ELR (cell line): ENCODE measurements around the gene ATL3.
A peak's percentile ranks its signal among the peaks of the same experiment; 100 is the strongest.
"Not testable (repeated sequence)": the region's sequence is repeated elsewhere in the genome, so short reads cannot be mapped to it uniquely, and the experiment has no call there.

Experiments
- DNase-seq: peaks from one replicate; pipeline ENCODE4 v3.0.0-alpha.2; 2015; ENCODE audit warnings: low read depth

ATL3 gene

GRCh38 chr11:63621071-63621470 is 50.1 kb downstream of the ATL3 start:
- no peak for DNase-seq

DNA sequence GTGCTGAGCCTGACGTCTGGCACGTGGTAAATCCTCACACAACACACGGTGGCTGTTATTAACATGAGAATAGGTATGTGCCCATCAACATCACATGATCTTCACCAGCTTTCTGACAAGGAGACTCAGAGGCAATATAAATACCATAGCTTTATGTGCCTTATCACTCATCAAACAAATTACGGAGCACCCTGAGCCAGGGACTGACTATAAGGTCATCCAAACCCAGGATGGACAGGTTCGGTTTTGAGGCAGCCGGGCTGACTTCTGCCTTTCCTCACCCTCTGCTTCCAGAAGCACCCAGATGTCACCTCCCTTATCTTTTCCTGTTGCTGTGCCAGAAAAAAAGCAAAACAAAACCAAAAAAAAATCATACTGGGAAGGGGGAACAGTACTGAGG is 51.2 kb downstream of the ATL3 start:
- DNase-seq: no peak

- not testable (repeated sequence) for DNase-seq
Observed at GRCh38 chr11:63617686-63618085, 53.5 kb downstream of the ATL3 start.

GRCh38 chr11:63616953-63617352 is 54.2 kb downstream of the ATL3 start:
- no peak for DNase-seq

GRCh38 chr11:63614136-63614671 is 57.0 kb downstream of the ATL3 start, which contains the start of gene PLAAT3:
PLAAT3 (minus strand) TSS chr11:63614433; CDS start chr11:63614014, 419 bp downstream.
- DNase-seq: peak; percentile 76

DNA sequence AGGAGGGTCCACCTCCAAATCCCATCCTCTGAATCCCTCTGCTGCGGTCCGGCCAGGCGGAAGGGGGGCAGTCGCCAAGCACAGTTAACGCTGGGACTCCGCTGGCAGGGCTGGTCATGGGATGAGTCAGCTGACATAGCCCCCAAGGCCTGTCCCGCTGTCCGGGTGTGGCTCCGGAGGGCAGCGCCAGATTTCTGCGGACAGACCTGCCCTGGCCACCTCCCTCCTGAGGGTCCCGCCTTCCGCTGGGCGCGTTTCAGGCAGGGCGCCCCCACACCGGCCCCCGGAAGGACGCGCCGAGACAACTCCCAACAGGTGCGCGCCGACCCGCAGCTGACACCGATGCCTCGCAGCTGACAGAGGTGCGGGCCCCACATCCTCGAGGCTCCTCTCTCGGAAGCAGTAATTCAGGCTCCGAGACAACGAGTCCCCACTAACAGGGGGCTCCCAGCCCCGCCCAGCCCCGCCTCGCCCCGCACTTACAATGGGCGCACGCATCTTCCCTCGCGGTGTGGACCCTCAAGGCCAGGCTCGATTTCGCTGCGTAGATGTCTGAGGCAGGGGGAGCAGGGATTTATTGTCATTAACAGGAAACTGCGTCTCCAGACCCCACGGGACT is 57.5 kb downstream of the ATL3 start:
- DNase-seq: peak; percentile 60

DNA sequence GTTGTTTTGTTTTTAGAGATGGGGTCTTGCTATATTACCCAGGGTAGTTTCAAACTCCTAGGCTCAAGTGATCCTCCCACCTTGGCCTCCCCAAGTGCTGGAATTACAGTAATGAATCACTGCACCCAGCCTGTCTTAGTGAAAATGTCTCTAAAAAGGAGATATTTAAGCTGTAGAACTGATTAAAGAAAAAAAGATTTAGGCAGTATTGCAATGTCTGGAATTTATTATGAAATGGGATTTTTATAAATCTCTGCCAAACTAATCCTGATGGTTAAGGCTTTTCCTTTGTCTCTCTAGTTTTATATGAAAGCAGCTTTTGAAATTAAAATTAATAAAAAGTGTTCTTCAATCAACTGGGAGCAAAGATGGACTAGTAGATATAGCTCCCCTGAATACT is 59.0 kb downstream of the ATL3 start:
- DNase-seq: no peak

DNA sequence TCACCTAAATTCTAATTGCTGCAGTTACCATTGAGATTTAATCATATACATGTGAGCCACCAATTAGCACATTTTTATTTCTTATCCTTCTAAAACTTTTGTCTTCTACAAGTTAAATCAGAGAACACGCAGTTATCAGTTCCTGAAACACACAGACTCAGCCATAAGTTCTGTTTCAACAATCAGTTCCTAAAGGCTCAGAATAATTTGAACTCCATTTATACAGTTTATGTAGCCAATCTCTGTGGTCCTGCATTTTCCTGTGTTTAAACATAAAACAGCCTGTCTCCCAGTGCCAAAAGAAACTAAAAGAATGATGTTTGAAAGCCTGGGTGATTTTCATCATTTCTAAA is 59.8 kb downstream of the ATL3 start:
- no peak for DNase-seq

DNA sequence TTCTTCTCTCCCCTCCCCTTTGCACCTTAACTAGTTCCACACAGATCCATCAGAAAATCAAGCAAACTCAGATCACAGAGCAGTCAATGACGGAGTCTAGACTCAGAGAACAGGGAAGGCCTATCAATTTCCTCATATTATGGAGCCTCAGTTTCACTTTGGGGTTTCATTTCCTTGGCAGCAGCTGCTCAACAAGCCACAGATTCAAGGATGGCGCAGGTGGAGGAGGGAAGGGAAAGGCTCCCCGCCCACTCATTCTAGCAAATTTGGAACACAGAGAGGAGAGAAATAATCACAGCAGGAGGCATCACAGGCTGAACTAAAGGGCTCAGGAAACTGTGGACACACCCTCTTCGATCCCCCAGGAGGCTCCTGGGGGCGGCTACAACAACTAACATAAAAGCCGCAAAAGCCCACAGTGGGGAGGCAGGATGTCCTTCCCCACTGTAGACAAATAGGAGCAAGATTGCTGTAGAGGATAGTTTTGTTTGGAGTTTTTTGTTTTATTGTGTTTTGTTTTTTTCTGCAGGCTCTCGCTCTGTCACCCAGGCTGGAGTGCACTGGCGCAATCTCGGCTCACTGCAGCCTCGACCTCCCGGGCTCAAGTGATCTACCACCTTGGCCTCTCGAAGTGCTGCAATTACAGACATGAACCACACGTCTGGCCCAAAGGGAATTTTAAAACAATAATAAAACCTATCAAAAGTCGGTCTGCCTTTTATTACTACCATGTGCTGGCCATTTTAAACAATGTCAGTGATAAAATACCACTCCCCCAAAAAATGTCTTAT is 60.4 kb downstream of the ATL3 start:
- DNase-seq: no peak

DNA sequence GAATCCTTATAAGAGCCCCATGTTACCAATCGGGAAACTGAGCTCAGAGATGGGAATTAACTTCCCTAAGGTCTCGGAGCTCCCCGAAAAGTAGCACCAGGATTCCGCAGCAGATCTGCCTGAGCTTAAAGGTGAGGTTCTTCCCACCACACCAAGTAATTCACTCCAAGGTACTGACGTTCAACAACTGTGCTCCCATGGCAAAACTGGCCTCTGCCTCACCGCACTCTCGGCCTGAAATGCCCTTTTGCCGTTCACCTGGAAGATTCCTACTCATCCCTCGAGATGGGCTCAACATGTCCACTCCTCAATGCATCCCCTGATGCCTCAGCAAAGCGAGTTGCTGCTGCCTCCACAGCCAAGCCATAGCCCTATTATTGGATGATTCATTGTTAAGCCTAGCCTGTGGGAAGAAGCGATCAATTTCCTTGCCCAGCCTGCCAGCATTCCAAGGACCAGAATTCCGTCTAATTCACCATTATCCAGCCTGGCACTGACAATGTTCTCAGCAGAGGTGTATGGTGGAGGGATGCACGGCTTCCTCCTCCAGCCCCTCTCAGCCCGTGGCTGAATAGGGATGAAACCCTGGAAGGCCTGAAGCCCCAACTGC is 61.1 kb downstream of the ATL3 start:
- DNase-seq: peak; percentile 41

GRCh38 chr11:63609536-63609935 is 61.6 kb downstream of the ATL3 start:
- DNase-seq: peak; percentile 16

DNA sequence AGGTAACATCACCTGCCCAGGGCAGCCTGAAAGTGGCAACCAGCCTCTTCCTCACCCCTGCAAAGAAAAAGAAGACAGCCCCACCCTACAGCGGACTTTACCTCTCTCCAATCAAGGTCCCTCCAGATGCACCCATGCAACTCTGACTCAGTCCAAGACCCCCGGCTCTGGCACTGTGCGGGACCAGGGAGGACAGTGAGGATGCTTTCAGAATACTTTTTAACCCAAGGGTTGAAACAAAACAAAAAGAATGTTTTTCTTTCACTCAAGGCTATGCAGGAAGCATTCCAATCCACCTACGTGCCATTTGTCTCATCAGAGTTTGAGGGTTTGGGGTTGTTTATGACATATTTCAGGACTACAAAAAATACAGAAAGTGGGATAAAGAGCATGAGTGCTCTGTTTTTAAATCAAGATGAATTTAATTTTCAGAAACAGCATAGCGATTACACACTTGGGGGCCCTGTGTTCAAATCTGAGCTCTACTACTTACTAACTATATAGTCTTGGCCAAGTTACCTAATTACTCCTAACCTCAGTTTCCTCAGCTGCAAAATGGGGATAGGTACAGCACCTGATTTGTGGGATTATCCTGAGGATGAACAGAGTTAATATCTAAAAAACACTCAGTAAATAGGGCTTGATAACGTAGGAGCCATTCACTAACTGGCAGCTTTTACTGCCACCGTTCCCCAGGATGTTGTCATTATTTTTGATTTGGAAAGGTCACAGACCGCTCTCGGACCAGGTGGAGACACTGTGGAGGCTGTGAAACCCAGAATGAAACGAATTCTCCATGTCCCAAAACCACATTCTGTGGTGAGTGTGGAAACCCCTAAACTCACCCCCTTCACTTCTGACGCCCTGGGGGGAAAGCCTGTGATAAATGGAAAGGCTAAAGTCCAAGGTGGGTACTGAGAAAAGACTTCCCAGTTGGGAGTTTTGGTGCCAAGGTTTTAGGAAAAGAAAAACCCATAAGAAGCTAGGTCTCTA is 62.5 kb downstream of the ATL3 start:
- DNase-seq: peak; percentile 77

DNA sequence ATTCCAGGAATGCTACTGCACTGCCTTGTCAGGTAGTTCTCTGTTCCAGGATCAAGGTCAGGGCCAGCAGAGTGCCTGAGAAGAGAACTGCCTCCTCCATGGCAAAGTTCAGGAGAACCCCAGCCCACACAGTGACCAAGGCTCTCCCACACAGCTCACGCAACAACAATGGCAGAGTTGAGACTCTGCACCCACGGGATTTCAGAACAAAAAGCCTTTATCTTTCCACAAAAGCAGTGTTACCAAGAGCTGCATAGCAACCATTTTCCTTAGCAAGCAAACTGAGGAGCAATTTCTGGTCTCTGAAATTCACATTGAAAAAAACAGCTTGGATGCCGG is 68.0 kb downstream of the ATL3 start:
- DNase-seq: no peak

- not testable (repeated sequence) for DNase-seq
Observed at GRCh38 chr11:63602290-63603179, 68.6 kb downstream of the ATL3 start.

GRCh38 chr11:63599211-63600122 is 71.7 kb downstream of the ATL3 start:
- DNase-seq: peak; percentile 98

GRCh38 chr11:63598556-63598955 is 72.6 kb downstream of the ATL3 start:
- no peak for DNase-seq

DNA sequence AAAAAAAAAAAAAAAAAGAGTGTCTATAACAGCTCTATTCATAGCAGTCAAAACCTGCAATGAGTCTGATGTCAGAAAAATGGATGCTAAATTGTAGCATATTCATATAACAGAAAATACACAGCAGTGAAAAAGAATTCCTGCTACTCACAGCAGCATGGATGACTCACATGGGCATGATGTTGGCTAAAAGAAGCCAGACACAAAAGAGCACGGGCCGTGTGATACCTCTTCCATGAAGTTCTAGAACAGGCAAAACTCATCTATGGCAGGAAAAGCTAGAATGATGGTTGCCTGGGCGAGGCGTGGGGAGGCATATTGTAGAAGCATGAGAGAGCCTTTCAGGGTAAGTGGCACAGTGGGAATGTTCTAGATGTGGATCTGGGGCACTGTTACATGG is 75.9 kb downstream of the ATL3 start:
- DNase-seq: peak; percentile 68

DNA sequence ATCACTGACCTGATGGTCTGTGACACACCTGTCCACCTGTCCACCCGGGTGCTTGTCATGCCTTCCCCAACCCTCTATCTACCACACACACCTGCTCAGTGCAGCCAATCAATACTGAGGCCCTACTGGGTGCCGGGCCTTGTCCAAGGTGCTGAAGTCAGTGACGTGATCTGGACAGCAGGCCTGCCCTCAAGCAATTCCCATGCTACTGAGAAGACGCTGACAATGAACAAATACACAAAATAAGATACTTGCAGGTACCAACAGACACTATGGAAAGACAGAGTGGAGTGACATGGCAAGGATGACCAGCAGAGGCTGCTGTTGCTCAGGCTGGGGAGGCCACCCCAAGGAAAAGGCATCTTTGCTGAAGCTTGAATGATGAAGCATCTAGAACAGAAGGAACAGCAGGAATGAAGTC is 78.2 kb downstream of the ATL3 start:
- peak; percentile 60 for DNase-seq

GRCh38 chr11:63590024-63590788 is 81.0 kb downstream of the ATL3 start:
- no peak for DNase-seq
